Ovary (tissue), 10 donors: ENCODE results near the gene CXorf51A. TPM values are rescaled to one million over a fixed set of nuclear protein-coding genes. Genes with fewer than 3 reads are reported as not detected.
A peak's percentile ranks its signal among the peaks of the same experiment; 100 is the strongest.
"Not testable (repeated sequence)": the region's sequence is repeated elsewhere in the genome, so short reads cannot be mapped to it uniquely, and the experiment has no call there.

Experiments
- DNase-seq, 5 donors: peaks; one replicate each; pipeline ENCODE4 v3.0.0-alpha.2; 2019 to 2020
- H3K27ac ChIP-seq, 2 donors: fragments of 200-600 bp; one replicate each; pipeline versions ENCODE4 v1.5.1 to v1.8.0; 2019 to 2022
- H3K27me3 ChIP-seq: fragments of 200-600 bp; one replicate; pipeline ENCODE4 v1.8.0; 2022
- H3K36me3 ChIP-seq: fragments of 200-600 bp; sonication (generic); one replicate; pipeline ENCODE4 v1.5.1; 2019
- H3K4me1 ChIP-seq: one replicate; pipeline ENCODE4 v1.8.1; 2013; ENCODE audit warnings: mild to moderate bottlenecking, moderate library complexity; ENCODE audit not compliant: insufficient read depth
- H3K4me3 ChIP-seq: fragments of 200-600 bp; sonication (generic); one replicate; pipeline ENCODE4 v1.5.1; 2017
- H3K9me3 ChIP-seq, 2 donors: fragments of 200-600 bp in 1 of 2; sonication (generic) in 1 of 2; one replicate each; pipeline versions ENCODE4 v1.5.1 to v1.8.1; 2013 to 2019; ENCODE audit warnings: mild to moderate bottlenecking in 1 of 2, moderate library complexity in 1 of 2
- CTCF ChIP-seq, 3 donors: fragments of 450-650 bp in 2 of 3; fragments of 200-600 bp in 1 of 3; IDR thresholded peaks; one replicate each; pipeline versions ENCODE4 v1.5.1 to v1.8.0; 2016 to 2022; ENCODE audit warnings: antibody characterized with exemption in 3 of 3, mild to moderate bottlenecking in 1 of 3
- EP300 ChIP-seq: sonication (generic); formaldehyde crosslinking; IDR thresholded peaks from one replicate; pipeline ENCODE4 v1.6.1; 2017; ENCODE audit warnings: antibody characterized with exemption
- POLR2A ChIP-seq: fragments of 450-650 bp; IDR thresholded peaks from one replicate; pipeline ENCODE4 v1.6.1; 2017; ENCODE audit warnings: antibody characterized with exemption, mild to moderate bottlenecking, moderate library complexity
- WGBS, 3 donors: extraction: QIAGEN DNeasy Blood & Tissue Kit in 1 of 3; methylation state at CpG; one replicate each; pipeline versions ENCODE4 v1.1.5 to v1.1.7; 2013 to 2017; 5-methylcytosine and 5-hydroxymethylcytosine counted together
- intact Hi-C, 4 donors: fragments of 100-400 bp; cut with DNase I; formaldehyde crosslinking; loops; one replicate each; pipeline versions ENCODE4 v1.11.0 to v1.15.1; 2022 to 2023
- long read RNA-seq, 3 donors: library from polyadenylated mRNA in 2 of 3; unstranded in 2 of 3; transcript quantifications; one replicate each; pipeline ENCODE4 v2.0.0 and lab custom pipeline, GENCODE V29; 2021 to 2026
- polyA plus RNA-seq, 2 donors: library from polyadenylated mRNA; stranded (reverse); fragments of 200-250 nt in 1 of 2; fragments of 350-450 nt in 1 of 2; fragmentation: Illumina TruSeq in 1 of 2; extraction: RNeasy Lipid Tissue Mini Kit (QIAGEN cat#74804) in 1 of 2; gene quantifications; one replicate each; pipeline ENCODE4 v1.2.3, GENCODE V29; 2013 to 2014
- total RNA-seq, 7 donors: library from RNA; depleted of rRNA in 2 of 7; stranded (reverse); fragments of >200 nt in 2 of 7; fragmentation: NEBNext Ultra II Directional in 3 of 7; extraction: Animal tissue kit (Norgen Biotek cat#: 25700) in 3 of 7; gene quantifications; one replicate each; pipeline versions ENCODE4 v1.1.0 to v1.2.4, GENCODE V29; 2016 to 2023
- donor health status: DM: no; HTN: no; CAD: no; lungs with moderate emphysema.
- donor health status: DM: no; HTN: no; CAD: no.
- donor health status: Bipolar disorder and iron deficiency.
- donor health status: DM: yes; HTN: yes; CAD: no.
- donor health status: DM: no; HTN: no; CAD: no.
- donor health status: DM: yes; HTN: yes; CAD: no.

Gene CXorf51A
- total RNA-seq = not detected
- polyA plus RNA-seq = not detected
- long read RNA-seq, donor 1 = 0 reads
- long read RNA-seq, donor 2 = 0 reads
- long read RNA-seq, donor 3 = 0 reads

GRCh38 chrX:146814644-146815043, at the start of gene CXorf51A:
Gene CXorf51A, minus strand, starts transcription at chrX:146814744. Its CDS starts 21 bp downstream, at chrX:146814723.
- H3K36me3 ChIP-seq, intact Hi-C loops: not testable (repeated sequence)

GRCh38 chrX:146863566-146863965, 49.0 kb upstream of the CXorf51A start:
- WGBS, 3 donors = 0 to 22% (median 12%) methylated on average over 1 of the region's 1 CpG
- TF ChIP-seq POLR2A (no peak), EP300 (no peak)
- H3K4me3 ChIP-seq = no peak overlapping the region

More at GRCh38 chrX:146814644-146815043, at the start of gene CXorf51A:
- not testable (repeated sequence) for H3K4me3 ChIP-seq, H3K9me3 ChIP-seq, H3K4me1 ChIP-seq, H3K27ac ChIP-seq, H3K27me3 ChIP-seq, DNase-seq
- no CpG with 5 or more reads among the region's 3 CpGs for WGBS, 3 donors

GRCh38 chrX:146854281-146854680, 39.7 kb upstream of the CXorf51A start:
- 39 to 54% (median 48%) methylated on average over 2 of the region's 2 CpGs for WGBS, 3 donors
- no peak for DNase-seq
- Histone ChIP-seq H3K4me1 (no peaks in the 10 kb centered on the region), H3K27me3 (no peaks in the 10 kb centered on the region), H3K4me3 (no peak overlapping the region), H3K36me3 (no peaks in the 10 kb centered on the region), H3K9me3 (no peaks in the 10 kb centered on the region), H3K27ac (no peak overlapping the region)
- intact Hi-C loops = no loop called here
- TF ChIP-seq EP300 (no peak), POLR2A (no peak), CTCF (IDR thresholded peaks at IDR 0.05) (no peak)

More at GRCh38 chrX:146863566-146863965, 49.0 kb upstream of the CXorf51A start:
- no peak for DNase-seq
- no peaks in the 10 kb centered on the region for H3K4me1 ChIP-seq
- no peak overlapping the region for H3K27ac ChIP-seq
- H3K9me3 ChIP-seq = no peaks in the 10 kb centered on the region
- H3K36me3 ChIP-seq = no peaks in the 10 kb centered on the region
- no peaks in the 10 kb centered on the region for H3K27me3 ChIP-seq
- intact Hi-C loops = no loop called here

- Histone ChIP-seq H3K27me3 (no peaks in the 10 kb centered on the region), H3K4me3 (no peak overlapping the region), H3K27ac (no peak overlapping the region), H3K36me3 (no peaks in the 10 kb centered on the region), H3K4me1 (no peaks in the 10 kb centered on the region), H3K9me3 (no peaks in the 10 kb centered on the region)
- intact Hi-C loops = no loop called here
- TF ChIP-seq POLR2A = no peak
- TF ChIP-seq CTCF (IDR thresholded peaks at IDR 0.05) = no peak
- peak in 1 of 5 donors; percentile 8 for DNase-seq
- WGBS, 3 donors = 80 to 88% (median 83%) methylated on average over 3 to 4 of the region's 4 CpGs
Measured at GRCh38 chrX:146831994-146832393, 17.4 kb upstream of the CXorf51A start.

GRCh38 chrX:146809471-146809870, 5.1 kb downstream of the CXorf51A start, which contains the start of gene CXorf51B:
Gene CXorf51B, plus strand, starts transcription at chrX:146809771. Its CDS starts 21 bp downstream, at chrX:146809792.
- H3K4me3 ChIP-seq, H3K9me3 ChIP-seq, DNase-seq, H3K4me1 ChIP-seq, H3K27me3 ChIP-seq, H3K27ac ChIP-seq, intact Hi-C loops, H3K36me3 ChIP-seq: not testable (repeated sequence)
- WGBS, 3 donors = no CpG with 5 or more reads among the region's 3 CpGs

Other genes with a start within 250 kb of the CXorf51A start
- not detected for gene CXorf51B, start 5.0 kb downstream of the CXorf51A start, total RNA-seq
- not detected for gene CXorf51B, start 5.0 kb downstream of the CXorf51A start, polyA plus RNA-seq